Measurements from ENCODE around the gene SEPHS1.
"Not testable (repeated sequence)": the region's sequence is repeated elsewhere in the genome, so short reads cannot be mapped to it uniquely, and the experiment has no call there.

The SEPHS1 gene

GRCh38 chr10:13365243-13365642, 17.1 kb upstream of the SEPHS1 start:
- DNase-seq, result no peak

- no peak for DNase-seq
Measured at GRCh38 chr10:13360587-13360986, 12.5 kb upstream of the SEPHS1 start.

GRCh38 chr10:13356392-13356791, 8.3 kb upstream of the SEPHS1 start:
- no peak for DNase-seq

- no peak for DNase-seq
Measured at GRCh38 chr10:13354783-13355182, 6.7 kb upstream of the SEPHS1 start.

GRCh38 chr10:13352519-13352918, 4.4 kb upstream of the SEPHS1 start:
- DNase-seq, result no peak

- no peak for DNase-seq
Measured at GRCh38 chr10:13351340-13351915, 3.3 kb upstream of the SEPHS1 start.

- peak in 7 of 58 donors; percentile 2 to 16 (median 6) for DNase-seq
Measured at GRCh38 chr10:13349463-13350274, 1.6 kb upstream of the SEPHS1 start.

GRCh38 chr10:13347500-13348156, 465 bp downstream of the SEPHS1 start:
- peak in 54 of 58 donors; percentile 17 to 89 (median 70) for DNase-seq

GRCh38 chr10:13347043-13347499, 1.0 kb downstream of the SEPHS1 start:
- DNase-seq, result peak in 12 of 58 donors; percentile 12 to 70 (median 44)

GRCh38 chr10:13346283-13347042, 1.6 kb downstream of the SEPHS1 start:
- DNase-seq, result peak in 3 of 58 donors; percentile 5 to 9 (median 7)

GRCh38 chr10:13340626-13341376, 7.3 kb downstream of the SEPHS1 start:
- DNase-seq, result no peak

- no peak for DNase-seq
Measured at GRCh38 chr10:13340068-13340467, 8.0 kb downstream of the SEPHS1 start.

- DNase-seq, result no peak
Measured at GRCh38 chr10:13338390-13339110, 9.5 kb downstream of the SEPHS1 start.

GRCh38 chr10:13337827-13338196, 10.3 kb downstream of the SEPHS1 start:
- no peak for DNase-seq

- DNase-seq, result no peak
Measured at GRCh38 chr10:13337128-13337826, 10.8 kb downstream of the SEPHS1 start.

GRCh38 chr10:13335881-13336280, 12.2 kb downstream of the SEPHS1 start:
- peak in 1 of 58 donors; percentile 5 for DNase-seq

GRCh38 chr10:13334556-13334955, 13.5 kb downstream of the SEPHS1 start:
- DNase-seq, result no peak

GRCh38 chr10:13331646-13332045, 16.4 kb downstream of the SEPHS1 start:
- no peak for DNase-seq

GRCh38 chr10:13330980-13331379, 17.1 kb downstream of the SEPHS1 start:
- DNase-seq, result not testable (repeated sequence)
